GM21360 (cell line): ENCODE results near the gene KCNG4.

ENCODE experiments used
- ATAC-seq: cut with Tn5 transposase; IDR thresholded peaks from one replicate; pipeline ENCODE4 v1.9.1; 2021; ENCODE audit warnings: mild to moderate bottlenecking, moderate library complexity; ENCODE audit not compliant: unreplicated experiment

Gene KCNG4

DNA sequence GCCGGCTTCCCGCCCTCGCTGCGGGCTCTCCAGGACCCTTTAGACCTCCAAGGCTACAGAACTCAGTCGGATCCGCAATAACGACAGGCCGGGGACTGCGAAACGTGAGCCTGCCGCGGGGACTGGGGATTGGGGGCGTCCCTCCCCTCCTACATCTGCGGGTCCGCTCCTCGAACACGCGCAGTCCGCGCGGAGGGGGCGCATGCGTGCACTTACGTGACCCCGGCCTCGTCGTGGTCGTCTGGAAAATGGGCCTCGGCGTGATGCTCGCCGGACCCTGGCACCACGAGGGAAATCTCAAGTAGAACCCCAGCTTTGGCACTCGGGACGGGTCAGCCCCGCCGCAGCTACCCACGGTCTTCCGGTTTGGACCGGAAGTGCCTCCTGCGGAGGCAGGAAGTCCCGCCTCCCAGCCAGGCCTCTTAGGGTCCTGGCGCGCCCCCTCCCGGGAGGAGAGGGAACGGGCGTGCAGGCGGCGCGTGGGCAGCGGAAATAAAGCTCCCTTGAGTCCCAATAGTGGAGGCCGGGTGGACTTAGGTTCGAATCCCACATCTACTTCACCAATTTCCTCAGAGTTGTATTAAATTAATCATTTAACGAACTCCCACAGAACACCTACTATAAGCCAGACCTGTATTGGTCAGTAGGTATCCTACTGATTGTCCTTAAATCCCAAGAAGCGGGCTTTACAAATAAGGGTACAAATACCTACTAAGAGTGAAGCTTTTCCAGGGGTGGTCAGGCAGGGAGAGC, 53.0 kb downstream of the KCNG4 start, which contains the start of gene TAF1C:
TSS of gene TAF1C (minus strand) at position 373 of the 753 bp plus-strand sequence. CDS start 2,069 bp downstream, outside the sequence.
- ATAC-seq, result peak; percentile 98

DNA sequence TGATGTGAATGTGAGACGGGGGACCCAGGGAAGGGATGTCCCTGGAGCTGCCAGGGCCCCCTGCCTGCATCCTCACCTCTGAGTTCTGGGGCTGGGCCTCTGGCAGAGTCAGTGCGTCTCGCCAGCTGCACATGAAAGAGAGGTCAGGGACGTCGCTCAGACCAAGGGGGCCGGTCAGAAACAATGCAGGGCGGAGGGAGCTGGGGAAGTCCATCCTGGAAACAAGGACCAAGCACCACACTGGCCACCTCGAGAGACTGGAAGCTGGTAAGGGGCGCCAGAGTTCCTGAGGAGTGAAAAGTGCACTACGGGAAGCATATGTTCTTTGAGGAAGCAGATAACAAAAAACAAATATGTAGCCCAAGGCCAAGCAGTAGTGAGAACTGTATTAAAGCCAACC, 55.0 kb downstream of the KCNG4 start:
- ATAC-seq, result no peak

DNA sequence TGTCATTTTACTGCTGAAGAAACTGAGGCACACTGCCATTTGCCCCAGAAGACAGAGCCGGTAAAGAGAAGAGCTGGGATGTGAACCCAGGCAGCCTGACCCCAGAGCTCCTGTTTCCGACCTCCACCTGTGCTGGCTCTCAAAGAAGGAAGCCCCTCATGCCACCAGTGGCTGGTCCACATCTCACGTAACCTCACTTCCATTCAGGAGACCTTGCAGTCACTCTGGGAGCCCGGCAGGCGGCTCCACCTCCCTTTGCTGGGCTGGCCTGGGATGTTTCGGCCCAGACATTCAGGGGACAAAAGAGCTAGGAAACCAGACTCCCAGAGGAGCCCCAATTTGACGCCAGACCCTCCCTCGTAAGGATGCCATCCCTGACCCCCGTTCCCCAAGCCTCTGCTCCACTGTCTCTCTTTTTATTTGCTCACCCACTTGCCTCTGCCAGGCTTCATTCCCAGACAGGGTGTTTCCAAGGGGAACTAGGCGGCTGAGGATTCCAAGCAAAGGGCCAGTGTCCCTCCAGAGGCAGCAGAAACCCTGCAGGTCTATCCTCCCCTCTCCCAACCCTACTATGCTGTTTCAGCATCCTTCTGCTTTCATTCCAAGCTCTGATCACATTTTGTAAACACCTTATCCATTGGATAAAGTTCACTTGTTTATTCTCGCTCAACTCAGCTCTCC, 55.8 kb downstream of the KCNG4 start:
- no peak for ATAC-seq

DNA sequence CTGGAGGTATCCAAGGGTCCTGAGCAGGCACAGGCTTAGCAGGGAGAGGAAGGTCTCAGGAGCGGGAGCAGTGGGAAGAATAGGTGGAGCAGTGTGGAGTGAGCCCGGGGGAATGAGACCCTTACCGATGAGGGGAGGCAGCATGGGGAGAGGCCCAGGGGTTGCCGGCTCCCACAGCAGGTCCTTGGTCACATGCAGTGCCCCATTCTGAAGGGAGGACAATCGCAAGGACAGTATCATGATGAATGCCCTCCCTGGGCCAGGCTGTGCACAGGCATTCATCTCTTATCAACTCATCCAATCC, 56.3 kb downstream of the KCNG4 start:
- ATAC-seq, result no peak

DNA sequence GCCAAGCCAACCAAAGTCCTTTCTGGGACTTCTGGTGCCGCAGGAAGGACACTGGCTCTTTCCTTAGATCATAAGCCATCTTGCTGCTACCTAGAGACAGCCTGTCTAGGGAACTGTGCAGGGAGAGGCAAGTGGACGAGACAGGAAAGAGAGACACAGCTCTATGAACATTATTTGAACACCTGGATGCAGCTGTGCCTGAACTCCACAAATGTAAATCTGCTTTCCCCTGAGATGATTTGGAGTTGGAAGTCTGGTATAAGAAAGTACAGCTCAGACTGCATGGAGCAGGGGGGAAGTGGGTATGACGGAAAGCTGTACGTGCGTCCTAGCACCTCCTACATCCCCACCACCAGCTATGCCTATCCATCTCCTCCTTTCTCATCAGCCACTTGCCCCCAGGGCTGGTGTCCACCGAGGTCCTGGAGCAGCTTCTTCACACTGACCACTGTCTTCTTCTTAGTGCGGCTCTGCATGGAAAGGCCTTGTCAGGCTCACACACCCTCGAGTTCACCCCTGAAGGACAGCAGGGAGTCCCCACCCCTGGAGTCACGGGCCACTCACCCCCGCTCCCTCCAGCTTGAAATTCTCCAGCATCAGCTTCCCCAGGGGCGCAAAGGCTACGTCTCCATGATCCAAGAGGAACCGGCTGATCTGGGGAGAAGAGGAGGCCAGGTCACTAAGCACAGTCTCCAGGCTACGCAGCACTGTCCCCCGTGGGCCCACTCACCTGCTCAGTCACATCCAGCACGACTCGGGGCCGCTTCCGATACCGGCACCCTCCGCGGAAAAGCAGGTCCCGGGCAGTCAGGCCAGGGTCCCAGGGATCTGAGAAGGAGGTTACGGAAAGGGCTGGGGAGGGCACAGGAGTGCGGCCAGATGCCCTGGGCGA, 56.9 kb downstream of the KCNG4 start:
- ATAC-seq, result no peak

DNA sequence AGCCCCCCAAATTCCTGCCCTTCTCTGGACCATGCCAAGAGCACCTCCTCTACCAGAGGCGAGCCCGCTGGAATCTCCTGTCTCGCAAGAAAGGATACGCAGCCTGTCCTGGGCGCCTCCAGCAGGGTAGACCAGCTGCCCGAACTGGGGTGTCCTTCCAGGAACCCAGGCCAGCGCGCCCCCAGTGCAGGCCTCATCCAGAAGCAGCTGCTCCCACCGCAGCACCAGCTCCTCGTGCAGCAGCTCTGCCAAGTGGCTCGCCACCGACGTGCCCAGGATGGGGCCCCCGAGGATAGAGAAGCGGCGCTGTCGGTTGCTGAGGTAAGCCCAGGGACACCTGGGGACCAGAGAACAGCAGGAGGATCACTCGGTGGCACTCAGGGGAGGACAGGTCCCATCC, 57.7 kb downstream of the KCNG4 start:
- ATAC-seq, result no peak

DNA sequence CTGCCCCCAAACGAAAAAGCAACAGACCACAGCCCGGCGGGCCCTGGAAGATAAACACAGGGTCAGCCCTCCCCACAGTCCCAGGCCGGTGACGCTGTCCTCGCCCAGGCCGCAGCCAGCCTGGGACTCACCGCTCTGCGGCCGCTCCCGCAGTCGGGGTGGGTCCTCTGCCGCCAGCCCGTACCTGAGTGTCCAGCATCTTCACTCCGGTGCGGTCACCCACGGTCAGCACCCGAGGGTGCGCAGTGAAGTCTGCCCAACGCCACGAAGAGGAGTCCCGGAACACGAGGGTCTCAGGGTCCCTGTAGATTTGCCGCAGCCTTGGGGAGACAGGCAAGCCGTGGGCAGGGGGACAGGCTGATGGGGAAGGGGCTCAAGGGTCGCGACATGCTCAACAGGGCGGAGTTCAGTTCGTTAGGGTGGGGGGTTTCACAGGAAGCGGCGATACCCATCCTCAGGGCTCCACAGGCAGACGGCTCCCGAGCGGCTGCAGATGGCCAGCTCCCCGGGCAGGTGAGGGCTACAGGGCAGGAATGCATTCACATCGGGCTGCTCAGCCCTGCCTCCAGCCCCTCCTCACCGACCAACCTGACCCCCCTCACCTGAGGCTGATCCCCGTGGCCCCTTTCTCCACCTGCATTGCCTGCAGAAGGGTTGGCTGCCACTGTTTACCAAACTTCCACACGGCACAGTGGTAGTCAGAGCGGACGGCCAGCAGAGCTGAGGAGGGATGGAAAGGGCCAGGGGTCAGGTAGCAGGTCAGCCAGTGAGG, 58.5 kb downstream of the KCNG4 start:
- no peak for ATAC-seq

DNA sequence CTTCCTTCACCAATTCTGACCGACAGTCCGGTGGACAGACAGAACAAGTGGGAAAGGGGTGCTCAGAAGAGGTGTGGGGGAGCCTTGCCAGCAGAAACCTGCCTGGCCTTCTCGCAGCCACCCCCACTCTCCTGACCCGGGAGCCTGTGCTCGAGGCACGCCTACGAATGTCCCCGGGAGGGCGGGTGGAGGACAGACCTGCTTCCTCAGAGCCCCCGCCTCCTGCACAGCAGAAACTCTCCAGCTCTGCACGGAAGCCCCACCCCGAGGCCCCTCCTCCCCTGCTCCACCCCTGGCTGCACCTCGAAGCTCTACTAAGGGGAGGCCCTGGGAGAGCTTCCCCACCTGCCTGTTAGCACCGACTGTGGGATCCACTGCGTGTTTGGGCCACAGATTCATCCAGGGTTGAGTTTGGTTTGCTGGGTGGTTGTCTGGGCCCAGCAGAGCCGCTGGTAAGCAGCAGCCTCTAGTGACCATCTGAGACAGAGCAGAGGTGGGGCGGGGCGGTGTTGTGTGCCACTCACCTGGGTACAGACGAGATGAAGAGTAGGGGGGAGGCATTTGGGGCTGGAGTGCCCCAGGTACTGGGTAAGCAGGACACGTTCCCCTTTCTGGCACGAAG, 59.2 kb downstream of the KCNG4 start:
- ATAC-seq, result no peak

DNA sequence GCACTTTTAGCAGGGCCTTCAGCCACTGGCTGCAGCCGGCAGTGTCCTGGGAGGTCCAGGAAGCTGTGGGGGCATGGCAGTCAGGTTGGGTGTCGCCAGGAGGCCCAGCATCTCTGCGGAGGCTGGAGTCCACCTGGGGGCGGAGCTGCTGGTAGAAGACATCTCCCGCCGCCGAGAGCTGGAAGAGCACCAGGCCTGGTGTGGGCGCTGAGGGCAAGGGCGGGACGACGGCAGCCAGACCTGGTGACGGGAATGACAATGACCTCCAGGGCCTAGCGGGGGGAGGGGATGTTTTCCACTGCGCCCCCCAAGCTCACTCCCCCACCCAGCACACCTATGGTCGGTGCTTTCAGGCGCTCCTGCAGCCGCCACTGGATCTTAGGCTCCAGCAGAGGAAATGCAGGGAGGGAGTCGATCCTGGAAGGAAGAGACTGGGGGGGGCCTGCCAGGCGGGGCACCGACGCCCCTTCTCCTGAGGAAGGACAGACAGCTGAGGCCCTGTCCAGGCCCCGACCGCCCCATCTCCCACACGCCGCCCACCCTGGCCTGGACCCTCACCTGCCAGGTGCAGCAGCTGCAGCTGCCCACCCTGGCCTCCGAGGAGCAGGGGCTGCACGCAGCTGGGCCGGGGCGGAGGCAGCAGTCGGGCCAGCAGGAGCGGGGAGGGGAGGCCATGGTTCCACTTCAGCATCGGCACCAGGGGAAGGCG, 60.0 kb downstream of the KCNG4 start:
- ATAC-seq, result no peak

DNA sequence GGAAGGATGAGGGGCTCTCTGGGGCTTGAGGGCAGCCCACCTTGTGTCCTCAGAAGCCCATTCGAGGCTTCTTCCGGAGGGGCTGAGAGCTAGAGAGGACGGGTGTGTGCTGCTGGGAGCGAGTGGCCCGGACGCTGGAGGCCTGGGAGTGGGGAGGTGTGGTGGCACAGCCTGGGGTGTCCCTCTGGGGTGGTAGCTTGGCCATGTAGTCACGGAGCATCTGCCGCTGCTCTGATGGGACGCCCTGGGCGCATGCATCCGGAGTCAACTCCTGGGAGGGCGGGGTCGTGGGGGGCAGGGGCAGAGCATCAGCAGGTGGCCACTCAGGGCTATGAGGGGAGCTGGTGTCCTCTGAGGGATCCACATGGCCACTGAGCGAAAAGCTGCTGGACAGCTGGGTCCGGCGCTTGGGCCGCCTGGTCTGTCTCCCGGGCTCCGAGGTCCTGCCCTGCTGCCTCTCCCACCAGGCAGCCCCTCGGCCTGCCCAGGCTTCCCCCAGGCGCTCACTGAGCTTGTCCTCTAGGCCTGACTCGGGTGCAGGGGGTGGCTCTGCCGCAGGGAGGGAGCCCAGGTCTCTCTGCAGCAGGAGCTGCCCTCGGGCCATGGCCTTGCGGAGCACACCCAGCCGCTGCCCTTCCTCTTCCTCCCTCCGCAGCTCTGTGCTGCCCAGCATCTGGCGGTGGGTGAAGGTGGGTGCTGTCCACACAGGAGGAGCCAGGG, 60.8 kb downstream of the KCNG4 start:
- ATAC-seq, result no peak

DNA sequence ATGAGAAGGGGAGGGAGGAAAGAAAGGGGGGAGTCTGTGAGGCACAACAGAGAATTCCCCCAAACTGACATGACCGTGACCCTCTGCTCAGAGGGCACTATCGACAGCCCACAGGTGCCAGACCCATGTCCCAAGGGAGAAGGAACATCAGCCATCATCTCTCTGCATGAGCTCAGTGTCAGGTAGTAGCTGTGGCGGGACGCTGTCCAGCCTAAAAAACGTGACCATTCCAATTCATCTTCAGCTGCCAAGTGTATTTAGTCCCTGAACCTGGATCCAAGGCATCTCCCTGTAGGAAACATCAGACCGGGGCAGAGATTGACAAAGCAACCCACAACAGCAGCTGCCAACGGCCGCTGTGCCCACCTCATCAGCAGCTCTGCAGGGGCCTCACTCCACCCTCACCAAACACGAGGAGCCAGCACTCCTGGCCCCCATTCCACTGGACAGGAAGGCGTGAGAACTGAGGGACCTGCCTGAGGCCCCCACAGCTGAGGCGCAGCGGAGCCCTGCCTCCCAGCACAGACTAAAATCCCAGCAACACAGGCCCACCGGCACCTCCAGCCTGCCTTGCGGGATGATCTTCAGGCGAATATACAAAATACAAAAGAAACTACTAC, 61.6 kb downstream of the KCNG4 start:
- ATAC-seq, result no peak

DNA sequence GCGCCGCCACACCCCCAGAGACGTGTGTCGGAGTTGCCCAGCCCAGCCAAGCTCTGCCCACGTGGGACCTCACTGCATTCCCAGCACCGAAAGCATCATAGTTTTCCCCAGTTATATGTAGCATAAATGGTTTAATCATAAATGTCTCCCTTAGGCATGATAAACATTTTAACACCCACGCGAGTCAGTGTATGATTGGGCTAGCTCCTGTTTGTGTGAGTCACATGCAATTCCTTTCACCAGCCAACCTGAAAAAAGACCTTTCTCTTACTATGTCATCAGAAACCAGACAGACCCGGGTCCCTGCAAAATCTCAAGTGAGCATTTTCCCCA, 62.1 kb downstream of the KCNG4 start:
- ATAC-seq, result no peak

DNA sequence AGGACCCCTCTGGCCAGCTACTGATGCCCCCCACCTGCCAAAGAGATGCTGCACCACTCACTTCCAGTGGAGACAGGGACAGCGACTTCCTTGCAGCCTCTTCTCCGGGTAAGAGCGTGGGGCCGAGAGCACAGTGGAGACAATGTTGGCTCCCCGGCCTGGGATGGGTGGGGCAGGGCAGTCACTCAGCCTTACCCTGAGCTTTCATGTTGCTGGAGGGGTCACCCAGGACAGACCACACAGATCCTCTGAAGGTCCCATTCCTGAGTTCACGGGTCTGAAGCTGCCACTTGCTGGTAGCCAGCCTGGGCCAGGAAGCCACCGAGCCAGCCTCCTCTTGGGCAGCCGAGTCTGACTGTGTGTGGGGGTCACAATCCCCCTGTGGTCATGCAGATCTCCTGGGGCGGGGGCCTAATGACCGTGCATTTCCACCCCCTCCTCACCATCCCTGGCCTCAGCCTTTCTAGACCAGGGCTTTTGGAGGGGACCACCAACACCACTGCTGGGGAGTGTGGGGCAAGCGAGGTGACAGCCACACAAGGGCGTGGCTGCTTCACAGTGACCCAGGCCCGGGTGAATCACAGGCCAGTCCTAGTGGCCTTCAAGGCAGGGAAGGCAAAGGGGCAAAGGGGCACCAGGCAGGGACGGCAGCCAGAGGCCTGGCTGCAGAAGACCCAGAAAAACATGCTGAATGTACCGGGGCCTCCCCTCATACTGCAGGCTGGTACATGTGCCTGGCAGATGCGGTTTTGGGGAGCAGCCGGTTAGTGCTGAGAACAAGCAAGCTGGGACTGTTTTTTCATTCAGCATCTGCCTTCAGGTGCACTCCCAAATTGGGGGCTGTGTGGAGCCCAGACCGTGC, 63.4 kb downstream of the KCNG4 start:
- no peak for ATAC-seq

DNA sequence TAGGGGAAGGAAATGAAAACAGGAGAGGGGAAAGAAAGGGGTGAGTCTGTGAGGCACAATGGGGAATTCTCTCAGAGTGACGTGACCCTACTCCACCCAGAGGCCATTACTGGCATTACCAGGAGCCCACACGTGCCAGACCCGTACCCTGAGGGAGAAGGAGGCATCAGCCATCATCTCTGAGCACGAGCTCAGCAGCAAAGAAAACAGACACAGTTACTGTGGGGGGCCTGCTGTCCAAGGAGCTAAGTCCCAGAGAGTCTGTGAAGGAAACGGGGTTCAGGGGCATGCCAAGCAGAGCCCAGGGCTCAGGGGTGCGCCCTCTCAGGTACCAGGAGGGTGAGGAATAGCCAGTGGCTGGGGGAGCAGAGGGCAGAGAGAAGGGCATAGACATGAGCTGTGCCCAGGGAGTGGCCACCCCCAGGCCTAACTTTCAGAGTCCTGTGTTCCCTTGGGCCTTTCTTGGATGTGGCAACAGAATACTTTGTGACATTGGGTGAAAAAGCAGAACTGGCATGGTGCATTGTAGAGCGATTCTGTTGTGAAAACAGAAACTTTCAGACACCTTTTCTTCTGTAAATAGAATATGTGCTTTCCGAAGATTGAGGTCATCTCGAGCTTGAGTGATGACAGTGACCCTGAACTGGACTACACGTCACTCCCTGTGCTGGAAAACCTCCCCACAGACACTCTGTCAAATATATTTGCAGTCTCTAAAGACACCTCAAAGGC, 64.3 kb downstream of the KCNG4 start:
- ATAC-seq, result peak; percentile 84

DNA sequence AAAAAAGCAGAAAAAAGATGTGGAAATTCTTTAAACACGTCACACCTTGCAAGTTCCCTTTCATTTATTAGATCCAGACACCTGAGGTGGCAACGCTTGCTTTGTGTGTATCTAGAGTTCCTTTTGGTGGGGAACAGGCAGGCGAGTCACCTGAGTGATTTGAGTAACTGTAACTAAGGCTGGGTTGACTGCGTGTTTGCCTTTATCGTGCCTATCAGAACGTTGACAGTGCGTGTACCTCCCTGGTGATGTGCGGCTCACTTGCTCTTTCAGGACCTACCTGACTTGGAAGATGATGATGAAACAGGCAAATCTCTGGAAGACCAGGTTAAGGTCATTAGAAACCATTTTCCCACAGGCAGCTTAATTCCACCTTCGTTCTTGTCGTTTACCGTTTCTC, 65.4 kb downstream of the KCNG4 start:
- no peak for ATAC-seq

DNA sequence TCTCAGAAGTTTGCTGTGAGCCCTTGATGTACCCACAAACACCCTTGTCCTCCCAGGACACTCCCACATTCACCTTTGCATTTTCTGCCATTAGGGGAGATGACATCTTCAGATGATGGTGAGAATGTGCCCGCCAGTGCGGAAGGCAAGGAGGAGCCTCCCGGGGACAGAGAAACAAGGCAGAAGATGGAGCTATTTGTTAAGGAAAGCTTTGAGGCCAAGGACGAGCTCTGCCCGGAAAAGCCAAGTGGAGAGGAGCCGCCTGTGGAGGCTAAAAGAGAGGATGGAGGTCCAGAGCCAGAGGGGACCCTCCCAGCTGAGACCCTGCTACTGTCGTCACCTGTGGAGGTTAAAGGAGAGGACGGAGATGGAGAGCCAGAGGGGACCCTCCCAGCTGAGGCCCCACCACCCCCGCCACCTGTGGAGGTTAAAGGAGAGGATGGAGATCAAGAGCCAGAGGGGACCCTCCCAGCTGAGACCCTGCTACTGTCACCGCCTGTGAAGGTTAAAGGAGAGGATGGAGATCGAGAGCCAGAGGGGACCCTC, 70.0 kb downstream of the KCNG4 start:
- no peak for ATAC-seq
